ENCODE results near the gene TNFRSF4.

Gene TNFRSF4

DNA sequence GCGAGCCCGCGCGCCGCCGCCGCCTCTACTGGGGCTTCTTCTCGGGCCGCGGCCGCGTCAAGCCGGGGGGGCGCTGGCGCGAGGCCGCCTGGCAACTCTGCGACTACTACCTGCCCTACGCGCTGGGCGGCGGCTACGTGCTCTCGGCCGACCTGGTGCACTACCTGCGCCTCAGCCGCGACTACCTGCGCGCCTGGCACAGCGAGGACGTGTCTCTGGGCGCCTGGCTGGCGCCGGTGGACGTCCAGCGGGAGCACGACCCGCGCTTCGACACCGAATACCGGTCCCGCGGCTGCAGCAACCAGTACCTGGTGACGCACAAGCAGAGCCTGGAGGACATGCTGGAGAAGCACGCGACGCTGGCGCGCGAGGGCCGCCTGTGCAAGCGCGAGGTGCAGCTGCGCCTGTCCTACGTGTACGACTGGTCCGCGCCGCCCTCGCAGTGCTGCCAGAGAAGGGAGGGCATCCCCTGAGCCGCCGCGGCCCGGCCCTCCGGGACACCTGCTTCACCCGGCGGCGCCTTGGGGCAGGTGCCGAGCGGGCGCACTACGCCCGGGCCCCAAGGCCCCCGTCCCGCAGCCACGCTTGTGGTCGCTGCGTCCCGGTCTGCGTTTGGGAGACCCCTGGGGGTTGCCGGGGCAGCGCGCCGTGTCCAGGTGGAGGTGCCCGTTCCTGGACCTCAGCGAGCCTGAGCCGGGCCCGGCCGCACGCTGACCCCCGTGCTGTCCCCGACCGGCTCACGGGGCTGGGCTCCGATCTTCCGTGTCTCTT is 19.0 kb upstream of the TNFRSF4 start:
- no peak for DNase-seq

DNA sequence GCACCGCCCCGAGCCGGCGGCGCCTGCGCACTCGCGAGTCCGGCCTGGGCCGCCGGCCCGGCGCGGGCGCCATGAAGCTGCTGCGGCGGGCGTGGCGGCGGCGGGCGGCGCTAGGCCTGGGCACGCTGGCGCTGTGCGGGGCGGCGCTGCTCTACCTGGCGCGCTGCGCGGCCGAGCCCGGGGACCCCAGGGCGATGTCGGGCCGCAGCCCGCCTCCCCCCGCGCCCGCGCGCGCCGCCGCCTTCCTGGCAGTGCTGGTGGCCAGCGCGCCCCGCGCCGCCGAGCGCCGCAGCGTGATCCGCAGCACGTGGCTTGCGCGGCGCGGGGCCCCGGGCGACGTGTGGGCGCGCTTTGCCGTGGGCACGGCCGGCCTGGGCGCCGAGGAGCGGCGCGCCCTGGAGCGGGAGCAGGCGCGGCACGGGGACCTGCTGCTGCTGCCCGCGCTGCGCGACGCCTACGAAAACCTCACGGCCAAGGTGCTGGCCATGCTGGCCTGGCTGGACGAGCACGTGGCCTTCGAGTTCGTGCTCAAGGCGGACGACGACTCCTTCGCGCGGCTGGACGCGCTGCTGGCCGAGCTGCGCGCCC is 18.3 kb upstream of the TNFRSF4 start, which contains the start of gene B3GALT6:
Gene B3GALT6, plus strand, starts transcription at position 30 of the 588 bp plus-strand sequence. Its CDS starts 42 bp downstream, at position 72.
- DNase-seq = no peak

DNA sequence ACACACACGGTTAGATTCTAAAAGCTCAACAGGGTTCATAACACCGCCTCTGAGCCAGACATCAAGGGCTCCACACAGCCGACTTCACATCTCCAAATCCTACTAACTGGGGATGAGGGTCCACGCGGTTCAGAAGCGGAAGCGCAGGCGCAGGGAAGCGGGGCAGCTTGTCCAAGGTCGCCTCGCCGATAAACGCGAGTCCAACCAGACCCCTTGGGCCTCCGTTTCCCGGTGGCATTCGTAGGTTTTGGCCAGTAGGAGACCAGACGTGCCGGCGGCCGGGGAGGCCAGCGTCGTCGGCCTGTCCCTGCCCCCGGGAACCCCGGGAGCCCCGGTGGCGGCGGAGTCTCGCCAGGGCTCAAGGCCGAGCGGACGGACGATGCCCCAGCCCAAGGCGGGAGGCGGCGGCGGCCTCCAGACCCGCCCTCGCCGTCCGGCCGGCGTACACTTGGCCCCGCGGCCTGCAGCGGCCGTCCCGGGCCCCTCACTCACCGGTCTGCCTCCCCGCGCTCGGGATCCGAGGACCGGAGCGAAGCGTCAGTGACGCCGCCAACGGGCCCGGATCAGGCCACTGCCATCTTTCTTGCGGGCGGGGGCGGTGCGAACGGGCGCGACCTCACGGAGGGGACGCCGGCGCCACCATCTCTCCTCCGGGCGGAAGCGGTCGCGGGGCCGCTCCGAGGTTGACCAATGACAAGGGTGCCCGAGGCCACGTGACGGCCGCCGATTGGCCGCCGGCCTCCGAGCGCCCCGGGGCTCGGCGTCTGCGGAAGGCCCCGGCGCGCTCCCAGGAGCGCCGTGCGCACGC is 17.7 kb upstream of the TNFRSF4 start, which contains the start of gene SDF4:
Gene SDF4, minus strand, starts transcription at position 602 of the 808 bp plus-strand sequence. CDS start 3,229 bp downstream, outside the sequence.
- peak; percentile 94 to 99 (median 95) for DNase-seq

DNA sequence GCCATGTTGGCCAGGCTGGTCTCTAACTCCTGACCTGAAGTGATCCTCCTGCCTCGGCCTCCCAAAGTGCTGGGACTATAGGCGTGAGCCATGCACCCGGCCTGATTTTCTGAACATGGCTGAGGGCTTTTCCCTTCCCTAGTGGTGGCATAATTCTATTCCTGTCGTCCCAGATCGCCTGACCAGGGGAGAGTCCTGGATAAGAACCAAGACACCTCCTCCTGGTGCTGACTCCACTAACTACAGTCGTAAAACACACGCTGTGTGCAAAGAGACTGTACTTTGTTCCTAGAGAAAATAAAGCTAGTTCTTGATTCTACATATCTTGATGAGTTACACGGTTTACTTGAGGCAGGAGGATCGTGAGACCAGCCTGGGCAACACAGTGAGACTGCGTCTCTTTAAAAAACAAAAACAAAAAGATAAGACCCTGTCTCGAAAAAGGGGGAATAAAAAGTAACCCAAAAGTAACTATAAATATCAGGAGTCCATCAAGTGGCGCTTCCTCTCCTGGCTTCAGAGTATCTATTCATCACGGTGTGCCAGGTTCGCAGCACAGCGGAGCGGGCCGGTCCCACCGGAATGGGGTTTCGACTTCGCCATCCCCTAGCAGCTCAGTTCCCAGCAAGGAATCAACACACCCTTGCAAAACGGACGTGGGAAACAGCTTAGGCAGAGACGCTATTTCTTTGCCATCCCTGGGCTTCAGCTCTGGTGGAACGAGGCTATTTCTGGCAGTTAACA is 16.9 kb upstream of the TNFRSF4 start:
- no peak for DNase-seq

GRCh38 chr1:1229770-1230169 is 15.8 kb upstream of the TNFRSF4 start:
- DNase-seq = no peak

DNA sequence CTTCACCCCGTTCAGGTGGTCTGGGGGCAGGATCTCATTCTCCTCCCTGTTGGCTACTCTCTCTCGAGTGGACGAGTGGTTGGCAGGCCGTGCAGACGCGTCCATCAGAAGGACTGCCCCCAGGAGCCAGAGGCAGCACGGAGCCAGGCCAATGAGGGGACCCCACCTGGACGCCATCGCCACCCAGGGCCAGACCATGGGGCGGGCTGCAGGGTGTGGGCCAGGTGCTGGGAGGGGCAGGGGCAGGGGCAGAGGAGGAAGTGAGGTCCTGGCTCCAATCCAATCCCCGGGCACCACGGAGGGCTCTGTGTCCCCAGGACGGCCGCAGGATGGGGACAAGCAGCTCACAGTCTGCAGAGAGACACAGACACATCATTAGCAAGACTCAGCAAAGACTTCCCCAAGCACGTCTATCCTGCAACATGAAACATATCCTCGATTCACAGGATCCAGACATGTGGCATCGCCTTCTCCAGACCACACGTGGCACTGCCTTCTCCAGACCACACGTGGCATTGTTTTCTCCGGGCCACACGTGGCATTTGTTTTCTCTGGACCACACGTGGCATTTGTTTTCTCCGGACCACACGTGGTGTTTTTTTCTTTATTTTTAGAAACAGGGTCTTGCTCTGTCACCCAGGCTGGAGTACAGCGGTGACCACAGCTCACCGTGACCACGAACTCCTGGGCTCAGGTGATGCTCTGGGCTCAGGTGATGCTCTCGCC is 14.8 kb upstream of the TNFRSF4 start:
- DNase-seq = no peak

DNA sequence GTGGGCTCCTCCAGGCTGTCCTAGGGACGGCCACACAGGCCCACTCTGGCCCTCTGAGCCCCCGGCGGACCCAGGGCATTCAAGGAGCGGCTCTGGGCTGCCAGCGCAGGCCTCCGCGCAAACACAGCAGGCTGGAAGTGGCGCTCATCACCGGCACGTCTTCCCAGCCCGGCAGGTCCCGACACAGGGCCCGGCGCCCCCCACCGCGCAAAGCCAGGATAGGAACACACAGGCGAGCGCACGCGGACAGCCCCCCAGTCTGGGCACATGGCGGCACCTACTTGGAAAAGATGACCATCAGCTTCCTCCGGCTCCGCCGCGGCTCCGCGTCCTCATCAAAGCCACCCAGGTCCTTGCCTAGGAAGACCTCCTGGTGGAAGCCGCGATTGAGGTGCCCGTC is 14.2 kb upstream of the TNFRSF4 start:
- DNase-seq = no peak

- DNase-seq = no peak
Measured at GRCh38 chr1:1227386-1227785, 13.4 kb upstream of the TNFRSF4 start.

DNA sequence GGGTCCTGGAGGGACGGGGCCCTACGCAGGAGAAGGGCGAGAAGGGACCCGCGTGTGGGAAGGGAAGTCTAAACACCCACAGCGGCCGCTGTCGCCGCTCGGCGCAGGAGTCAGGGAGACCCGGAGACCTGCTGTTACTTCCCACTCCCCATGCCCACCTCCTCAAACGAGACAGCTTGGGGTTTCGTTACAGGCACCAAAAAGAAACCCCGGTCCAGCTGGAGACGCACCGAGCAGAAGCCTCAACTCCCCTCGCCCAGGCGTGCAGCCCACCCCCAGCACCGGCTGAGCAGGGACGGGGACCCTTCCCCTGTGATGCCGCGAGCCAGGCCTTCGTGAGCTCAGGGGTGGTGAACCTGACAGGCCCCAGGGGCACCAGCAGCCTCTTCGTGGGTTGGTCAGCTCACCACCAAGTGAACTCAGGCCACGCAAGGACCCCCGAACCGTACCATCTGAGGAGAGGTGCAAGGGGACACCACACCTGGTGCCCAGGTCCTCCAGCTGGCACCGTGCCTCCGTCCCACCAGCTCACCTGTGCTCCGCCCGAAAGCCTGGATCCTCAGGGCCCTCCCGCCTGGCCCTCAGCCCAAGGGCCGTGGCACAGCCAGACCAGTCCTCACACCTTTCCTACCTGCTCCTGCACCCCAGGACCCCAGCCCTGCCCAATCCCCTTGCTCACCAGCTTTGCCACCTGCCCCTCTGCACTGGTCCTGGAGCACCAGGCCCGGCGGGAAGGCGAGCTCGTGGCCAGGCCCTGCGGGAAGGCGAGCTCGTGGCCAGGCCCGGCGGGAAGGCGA is 12.8 kb upstream of the TNFRSF4 start:
- no peak for DNase-seq

- no peak for DNase-seq
Measured at GRCh38 chr1:1225913-1226312, 12.0 kb upstream of the TNFRSF4 start.

GRCh38 chr1:1225238-1225845 is 11.4 kb upstream of the TNFRSF4 start:
- DNase-seq = no peak

- no peak for DNase-seq
Measured at GRCh38 chr1:1223891-1224290, 9.9 kb upstream of the TNFRSF4 start.

- DNase-seq = no peak
Measured at GRCh38 chr1:1223321-1223720, 9.4 kb upstream of the TNFRSF4 start.

GRCh38 chr1:1222575-1223225 is 8.7 kb upstream of the TNFRSF4 start:
- no peak for DNase-seq

GRCh38 chr1:1221887-1222574 is 8.1 kb upstream of the TNFRSF4 start:
- no peak for DNase-seq

GRCh38 chr1:1220197-1220596 is 6.2 kb upstream of the TNFRSF4 start:
- no peak for DNase-seq

DNA sequence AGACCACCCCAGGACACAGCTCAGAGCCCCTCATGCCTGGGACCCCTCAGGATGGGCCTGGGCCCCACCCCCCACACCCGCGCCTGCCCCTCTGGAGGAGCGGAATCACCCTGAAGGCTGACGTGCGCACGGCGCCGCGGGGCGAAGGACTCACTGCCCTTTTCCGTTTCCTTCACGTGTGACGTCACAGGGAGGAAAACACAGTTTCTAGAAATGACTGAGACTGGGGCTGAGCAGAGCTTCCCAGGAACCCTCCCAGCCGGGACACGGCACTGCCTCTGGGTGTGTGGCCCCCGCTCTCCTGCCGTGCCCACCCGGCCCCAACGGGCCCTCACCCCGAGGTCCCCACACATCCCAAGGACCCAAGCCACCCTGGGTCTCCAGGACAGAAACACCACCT is 5.4 kb upstream of the TNFRSF4 start:
- peak in 3 of 5 experiments; percentile 54 to 92 (median 59) for DNase-seq

GRCh38 chr1:1218524-1219200 is 4.7 kb upstream of the TNFRSF4 start:
- DNase-seq = no peak
